ENCODE data around the gene PGA4. TPM values are rescaled to one million over a fixed set of nuclear protein-coding genes. Genes with fewer than 3 reads are reported as not detected.
A peak's percentile ranks its signal among the peaks of the same experiment; 100 is the strongest.
"Not testable (repeated sequence)": the region's sequence is repeated elsewhere in the genome, so short reads cannot be mapped to it uniquely, and the experiment has no call there.

Gene PGA4
- 0.82 TPM for total RNA-seq

DNA sequence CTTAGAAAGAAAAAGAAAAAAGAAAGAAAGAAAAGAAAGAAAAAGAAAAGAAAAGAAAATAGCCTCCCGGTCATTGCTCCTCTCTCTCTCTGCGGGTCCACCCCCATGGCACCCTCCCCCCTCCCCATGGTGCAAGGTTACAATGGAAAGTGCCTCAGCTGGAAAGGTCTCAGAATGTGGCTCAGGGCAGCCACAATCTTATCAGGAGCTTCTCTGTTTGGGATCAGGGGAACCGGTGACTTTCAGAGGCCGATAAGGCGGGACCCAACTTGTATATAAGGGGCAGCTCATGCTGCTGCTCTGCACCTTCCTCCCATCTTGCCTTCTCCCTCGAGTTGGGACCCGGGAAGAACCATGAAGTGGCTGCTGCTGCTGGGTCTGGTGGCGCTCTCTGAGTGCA is at the start of gene PGA4:
Gene PGA4 (plus strand): TSS at position 301 of the 400 bp plus-strand sequence. CDS start 54 bp downstream, at position 355.
- not testable (repeated sequence) for DNase-seq (ENCODE audit: low spot score in 2 of 2); FAIRE-seq

- no peak for FAIRE-seq
Measured at GRCh38 chr11:61172356-61172755, 49.8 kb upstream of the PGA4 start.

DNA sequence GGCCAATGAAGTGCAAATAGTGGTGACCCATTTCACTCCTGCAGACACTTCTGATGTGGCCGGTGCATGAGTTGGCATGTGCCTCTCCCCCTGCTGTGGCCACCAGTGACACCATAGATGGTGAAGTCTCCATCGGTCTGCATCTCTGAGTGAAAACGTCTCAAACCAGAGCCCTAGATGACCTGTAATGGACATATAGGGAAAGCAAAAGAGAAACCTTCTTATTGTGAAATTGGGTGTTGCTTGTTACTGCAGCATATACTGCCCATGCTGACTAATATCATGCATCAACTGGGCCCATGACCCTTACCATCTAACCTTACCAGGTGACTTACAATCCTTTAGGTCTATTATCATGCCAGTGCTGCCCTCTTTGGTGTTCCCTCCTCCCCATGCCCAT is 49.3 kb upstream of the PGA4 start:
- no peak for FAIRE-seq
- DNase-seq (ENCODE audit: low spot score in 2 of 2), result no peak

More at GRCh38 chr11:61172356-61172755, 49.8 kb upstream of the PGA4 start:
- DNase-seq (ENCODE audit: low spot score in 2 of 2), result no peak

GRCh38 chr11:61173456-61173855 is 48.7 kb upstream of the PGA4 start:
- DNase-seq (ENCODE audit: low spot score in 2 of 2), result no peak
- FAIRE-seq, result no peak

DNA sequence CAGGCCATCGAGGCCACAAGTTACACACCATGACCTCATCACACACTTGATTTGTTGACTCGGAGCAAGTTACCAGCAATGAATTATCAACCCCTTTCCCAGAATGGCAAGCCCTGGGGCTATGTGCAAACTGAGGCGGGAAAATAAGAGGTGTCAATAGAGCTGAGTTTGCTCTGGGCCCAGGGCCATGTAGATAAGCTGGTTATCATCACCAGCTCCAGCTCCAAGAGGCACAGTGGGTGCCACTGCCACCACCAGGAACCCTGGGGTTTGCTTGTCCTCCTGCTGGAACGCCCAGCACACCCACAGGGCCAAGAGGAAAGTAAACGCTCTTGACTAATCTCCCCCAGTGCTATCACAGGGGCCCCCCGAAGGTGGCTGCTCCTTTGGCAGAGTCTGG is 47.9 kb upstream of the PGA4 start:
- FAIRE-seq, result no peak
- DNase-seq (ENCODE audit: low spot score in 2 of 2), result no peak

GRCh38 chr11:61174949-61175348 is 47.2 kb upstream of the PGA4 start:
- FAIRE-seq, result no peak
- DNase-seq (ENCODE audit: low spot score in 2 of 2), result no peak

GRCh38 chr11:61176446-61176845 is 45.7 kb upstream of the PGA4 start:
- DNase-seq (ENCODE audit: low spot score in 2 of 2) (no peak), FAIRE-seq (no peak)

- FAIRE-seq; DNase-seq (ENCODE audit: low spot score in 2 of 2): not testable (repeated sequence)
Measured at GRCh38 chr11:61180205-61180604, 41.9 kb upstream of the PGA4 start.

GRCh38 chr11:61181489-61181888 is 40.7 kb upstream of the PGA4 start:
- DNase-seq (ENCODE audit: low spot score in 2 of 2), result no peak
- no peak for FAIRE-seq

DNA sequence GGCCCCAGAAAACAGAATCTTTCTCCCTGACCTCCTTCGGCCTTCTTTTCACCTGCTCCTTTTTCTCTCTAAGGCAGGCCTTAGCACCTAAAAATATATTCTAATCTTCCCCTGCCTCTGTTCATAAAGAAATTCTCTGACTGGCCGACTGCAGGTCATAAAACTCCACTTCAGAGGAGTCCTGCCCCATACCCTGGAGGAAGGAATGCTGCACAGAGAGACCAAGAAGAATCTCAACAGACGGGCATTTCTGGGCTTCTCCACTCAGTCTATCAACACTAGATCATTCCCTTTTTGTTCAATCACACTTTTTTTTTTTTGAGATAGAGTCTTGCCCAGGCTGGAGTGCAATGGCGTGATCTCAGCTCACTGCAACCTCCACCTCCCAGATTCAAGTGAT is 38.5 kb upstream of the PGA4 start:
- DNase-seq (ENCODE audit: low spot score in 2 of 2), result no peak
- no peak for FAIRE-seq

DNA sequence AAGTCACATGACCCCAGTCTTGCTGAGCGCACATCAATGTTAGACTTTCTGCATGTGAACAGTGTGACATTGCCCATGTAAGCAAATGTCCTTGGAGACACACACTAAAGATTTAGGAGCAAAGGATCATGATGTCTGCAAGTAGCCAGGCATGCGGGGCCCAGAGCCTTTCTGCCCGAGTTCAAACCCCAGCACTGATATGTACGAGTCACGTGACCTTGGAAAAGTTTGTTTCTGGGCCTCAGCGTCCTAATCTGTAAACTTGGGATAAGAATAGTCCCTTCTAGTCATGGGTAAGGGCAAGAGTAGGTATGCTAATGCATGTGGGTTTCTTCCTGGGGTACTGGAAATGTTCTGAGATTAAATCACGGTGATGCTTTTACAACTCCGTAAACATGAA is 35.6 kb upstream of the PGA4 start:
- no peak for FAIRE-seq

GRCh38 chr11:61187505-61188130 is 34.5 kb upstream of the PGA4 start:
- FAIRE-seq (no peak), DNase-seq (ENCODE audit: low spot score in 2 of 2) (peak; percentile 47 to 68)

More for the DNA sequence above, 35.6 kb upstream of the PGA4 start:
- no peak for DNase-seq (ENCODE audit: low spot score in 2 of 2)

DNA sequence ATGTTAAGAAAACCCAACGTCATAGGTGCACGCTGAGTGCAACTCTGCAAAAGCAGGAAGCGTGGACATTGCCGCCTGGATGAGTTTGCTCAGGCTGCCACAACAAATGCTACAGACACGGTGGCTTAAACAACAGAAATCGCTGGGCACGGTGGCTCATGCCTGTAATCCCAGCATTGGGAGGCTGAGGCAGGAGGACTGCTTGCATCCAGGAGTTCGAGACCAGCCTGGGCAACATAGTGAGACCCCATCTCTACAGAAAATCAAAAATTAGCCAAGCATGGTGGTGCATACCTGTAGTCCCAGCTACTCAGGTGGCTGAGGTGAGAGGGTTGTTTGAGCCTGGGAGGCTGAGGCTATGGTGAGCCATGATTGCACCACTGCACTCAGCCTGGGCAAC is 32.2 kb upstream of the PGA4 start:
- DNase-seq (ENCODE audit: low spot score in 2 of 2), result no peak
- FAIRE-seq, result no peak

DNA sequence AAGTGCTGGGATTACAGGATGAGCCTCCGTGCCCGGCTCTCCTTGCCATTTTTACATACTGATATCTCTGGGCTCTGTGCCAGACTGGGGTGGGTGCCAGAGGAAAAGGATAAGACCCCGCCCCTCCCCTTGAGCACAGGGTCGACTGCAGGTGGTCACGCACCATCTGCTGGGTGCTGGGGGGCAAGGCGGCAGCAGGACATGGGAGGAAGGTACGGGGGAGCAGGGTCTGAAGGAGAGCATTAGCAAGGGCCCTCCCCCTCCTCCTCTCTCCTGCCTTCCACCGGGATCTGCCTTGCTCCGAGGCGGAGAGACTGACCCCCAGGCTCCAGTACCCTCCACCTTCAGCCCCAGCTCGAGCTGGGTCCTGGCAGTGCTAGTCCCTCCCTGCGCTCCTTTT is 28.6 kb upstream of the PGA4 start:
- DNase-seq (ENCODE audit: low spot score in 2 of 2), result no peak
- FAIRE-seq, result no peak

GRCh38 chr11:61194169-61194671 is 27.9 kb upstream of the PGA4 start:
- DNase-seq (ENCODE audit: low spot score in 2 of 2) (no peak), FAIRE-seq (no peak)

GRCh38 chr11:61194981-61195695 is 27.0 kb upstream of the PGA4 start:
- DNase-seq (ENCODE audit: low spot score in 2 of 2), result no peak
- no peak for FAIRE-seq

DNA sequence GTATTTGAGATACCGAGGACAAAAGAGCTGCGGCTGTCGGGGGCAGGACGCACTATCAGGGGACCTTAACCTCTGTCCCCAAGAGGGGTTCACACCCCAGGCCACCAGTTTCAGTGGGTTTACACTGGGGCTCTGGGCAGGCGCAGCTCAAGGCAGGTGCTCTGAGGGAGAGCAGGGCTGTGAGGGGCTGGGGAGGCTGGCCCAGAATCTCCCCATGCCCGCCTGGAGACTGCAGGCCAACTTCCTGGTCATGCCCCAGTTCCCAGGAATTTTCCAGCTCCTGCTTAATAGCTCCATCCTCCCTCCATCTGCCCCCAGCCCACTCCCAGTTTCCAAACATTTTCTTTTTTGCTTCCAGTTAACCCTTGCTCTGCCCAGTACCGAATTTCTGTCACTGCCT is 26.4 kb upstream of the PGA4 start:
- no peak for FAIRE-seq

GRCh38 chr11:61198361-61198760 is 23.8 kb upstream of the PGA4 start:
- FAIRE-seq (no peak), DNase-seq (ENCODE audit: low spot score in 2 of 2) (no peak)

More for the DNA sequence above, 26.4 kb upstream of the PGA4 start:
- no peak for DNase-seq (ENCODE audit: low spot score in 2 of 2)

- no peak for DNase-seq (ENCODE audit: low spot score in 2 of 2)
- no peak for FAIRE-seq
Measured at GRCh38 chr11:61198948-61199523, 23.1 kb upstream of the PGA4 start.

GRCh38 chr11:61201476-61201875 is 20.7 kb upstream of the PGA4 start:
- FAIRE-seq (no peak), DNase-seq (ENCODE audit: low spot score in 2 of 2) (no peak)

DNA sequence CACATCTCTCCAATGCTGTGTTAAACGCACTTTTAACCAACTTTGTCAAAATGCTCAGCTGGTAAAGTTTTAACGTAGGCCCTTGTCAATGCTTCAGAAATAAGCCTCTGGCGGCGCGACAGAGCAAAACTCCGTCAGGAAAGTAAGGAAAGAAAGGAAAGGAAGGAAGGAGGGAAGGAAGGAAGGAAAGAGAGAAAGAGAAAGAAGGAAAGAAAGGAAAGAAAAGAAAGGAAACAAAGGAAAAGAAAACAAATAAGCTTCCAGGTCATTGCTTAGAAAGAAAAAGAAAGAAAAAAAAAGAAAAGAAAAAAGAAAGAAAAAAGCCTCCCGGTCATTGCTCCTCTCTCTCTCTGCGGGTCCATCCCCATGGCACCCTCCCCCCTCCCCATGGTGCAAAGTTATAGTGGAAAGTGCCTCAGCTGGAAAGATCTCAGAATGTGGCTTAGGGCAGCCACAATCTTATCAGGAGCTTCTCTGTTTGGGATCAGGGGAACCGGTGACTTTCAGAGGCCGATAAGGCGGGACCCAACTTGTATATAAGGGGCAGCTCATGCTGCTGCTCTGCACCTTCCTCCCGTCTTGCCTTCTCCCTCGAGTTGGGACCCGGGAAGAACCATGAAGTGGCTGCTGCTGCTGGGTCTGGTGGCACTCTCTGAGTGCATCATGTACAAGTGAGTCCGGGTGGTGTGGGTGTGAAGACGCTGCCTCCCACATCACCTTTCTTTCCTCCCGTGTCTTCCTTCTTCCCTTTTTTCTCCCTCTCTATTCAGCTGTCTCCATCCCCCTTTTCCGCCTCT is 19.0 kb upstream of the PGA4 start, which contains the start of gene PGA3:
Gene PGA3 (plus strand): TSS at position 566 of the 797 bp plus-strand sequence. CDS start 50 bp downstream, at position 616.
- not testable (repeated sequence) for FAIRE-seq; DNase-seq (ENCODE audit: low spot score in 2 of 2)
